DMS53 (cell line): ENCODE measurements around the gene MITF.
A peak's percentile ranks its signal among the peaks of the same experiment; 100 is the strongest.

ENCODE experiments used
- DNase-seq: peaks from one replicate; lab custom pipeline; 2025; lab: John Stamatoyannopoulos, UW

Gene MITF

DNA sequence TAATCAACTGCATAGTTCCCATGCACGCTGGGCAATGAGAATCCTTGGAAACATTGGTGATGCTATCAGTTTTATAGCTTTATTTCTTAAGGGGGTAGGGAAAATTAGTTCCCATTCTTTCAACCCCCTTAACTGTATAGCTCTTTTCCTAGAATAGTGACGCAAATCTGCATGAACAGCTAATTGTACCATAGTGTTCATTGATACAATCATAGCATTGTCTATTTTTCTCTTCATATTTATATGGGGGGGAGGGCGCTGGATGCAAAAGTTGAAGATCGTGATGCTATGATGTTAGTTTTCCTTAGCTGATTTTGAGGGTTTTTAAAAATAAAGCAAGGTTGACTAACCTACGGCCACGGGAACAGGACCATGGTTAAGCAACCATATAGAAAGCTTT lies 227.9 kb downstream of the MITF start:
- DNase-seq, result no peak

DNA sequence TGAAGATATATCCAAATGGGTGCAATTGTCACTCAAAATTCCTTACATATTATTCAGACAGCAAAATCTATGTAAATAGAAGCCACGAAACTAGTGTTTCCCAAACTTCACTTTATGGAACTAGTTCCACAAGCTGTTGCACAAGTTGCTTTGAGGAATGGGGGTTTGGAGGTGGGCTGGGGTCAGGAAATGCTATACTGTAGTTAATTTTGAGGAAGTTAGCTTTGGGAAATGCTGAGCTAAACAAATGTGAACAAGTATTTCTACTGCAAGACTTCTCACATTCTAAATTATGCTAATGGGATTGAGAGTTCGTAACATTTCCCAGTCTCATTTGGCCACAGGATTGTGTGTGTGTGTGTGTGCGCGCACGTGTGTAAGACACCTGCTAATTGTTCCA lies 231.6 kb downstream of the MITF start:
- no peak for DNase-seq

DNA sequence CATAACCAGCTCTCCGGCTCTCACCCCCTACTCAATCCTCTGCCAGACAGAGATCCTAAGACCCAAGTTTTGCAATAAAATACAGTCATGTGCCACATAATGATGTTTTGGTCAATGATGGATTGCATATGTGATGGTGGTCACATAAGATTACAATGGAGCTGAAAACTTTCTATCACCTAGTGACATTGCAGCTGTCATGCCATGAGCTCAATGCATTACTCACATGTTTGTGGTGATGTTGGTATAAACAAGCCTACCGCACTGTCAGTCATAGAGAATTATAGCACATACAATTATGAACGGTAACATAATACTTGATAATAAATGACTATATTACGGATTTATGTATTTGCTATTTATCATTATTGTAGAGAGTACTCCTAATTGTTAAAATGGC lies 233.4 kb downstream of the MITF start:
- DNase-seq, result no peak

DNA sequence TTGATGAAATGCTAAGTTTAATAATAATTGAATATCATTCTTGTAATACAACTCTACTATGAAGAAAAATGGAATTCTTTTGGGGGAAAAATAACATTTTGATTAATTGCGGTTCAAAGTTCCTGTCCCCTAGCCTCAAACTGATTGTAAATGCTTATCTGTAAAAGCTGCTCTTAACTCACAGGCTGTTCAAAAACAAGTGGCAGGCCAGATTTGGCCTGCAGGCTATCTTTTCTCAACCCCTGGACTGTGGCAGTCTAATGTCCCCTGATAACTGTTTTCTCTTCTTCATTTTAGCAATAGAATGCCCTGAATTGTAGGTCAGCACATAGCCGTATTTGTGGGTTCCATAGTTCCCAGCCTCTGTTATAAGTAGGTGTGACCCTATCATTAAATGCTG lies 236.8 kb downstream of the MITF start:
- no peak for DNase-seq

DNA sequence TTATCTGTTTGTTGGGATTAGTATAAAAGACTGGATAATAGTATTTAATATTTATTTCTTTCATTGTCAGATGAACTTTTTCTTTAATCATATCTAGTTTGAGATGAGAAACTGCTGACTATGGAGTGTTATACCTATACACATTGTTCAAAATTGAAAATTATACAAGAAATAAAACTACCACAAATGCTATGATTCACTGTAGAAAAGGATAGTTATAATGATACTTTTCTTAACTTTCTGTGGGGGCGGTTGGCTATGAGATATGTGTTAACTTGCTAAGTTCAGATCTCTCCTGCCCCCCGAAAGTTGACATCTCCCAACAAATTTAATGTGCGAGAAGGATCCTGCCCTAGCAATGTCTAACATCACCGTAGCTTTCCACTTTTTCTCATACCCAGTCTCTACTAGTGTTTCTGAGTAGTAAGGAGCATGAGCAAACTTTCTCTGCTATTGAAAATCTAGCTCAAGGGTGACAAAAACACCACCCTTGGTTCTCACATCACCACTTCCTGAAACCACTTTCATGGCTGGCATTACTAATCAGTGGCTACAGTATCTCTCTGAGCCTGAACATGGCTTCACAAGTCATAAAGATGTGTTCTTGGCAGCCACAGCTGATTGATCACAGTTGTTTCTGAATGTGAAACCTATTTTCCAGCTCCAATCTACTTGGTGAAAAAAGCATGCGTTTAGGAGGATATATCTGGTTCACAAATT lies 244.4 kb downstream of the MITF start:
- no peak for DNase-seq

DNA sequence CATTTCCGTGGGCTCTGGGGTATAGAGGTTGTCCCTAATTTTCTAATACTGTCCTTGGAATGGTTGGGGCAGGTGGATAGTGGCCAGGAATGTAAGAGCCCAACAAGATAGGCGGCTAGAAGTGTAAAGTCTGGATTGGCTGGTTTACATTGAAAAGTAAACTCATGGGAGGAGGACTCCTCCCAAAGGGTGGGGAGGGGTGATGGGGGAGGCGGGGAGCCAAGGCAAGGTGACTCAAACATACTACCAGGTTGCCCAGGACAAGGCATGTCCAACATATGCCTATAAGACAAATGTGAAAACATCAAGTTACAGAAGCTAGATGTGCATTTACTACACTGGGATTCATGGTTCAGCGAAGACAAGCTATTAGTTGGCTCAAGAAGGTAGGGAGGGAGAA lies 246.0 kb downstream of the MITF start:
- no peak for DNase-seq

DNA sequence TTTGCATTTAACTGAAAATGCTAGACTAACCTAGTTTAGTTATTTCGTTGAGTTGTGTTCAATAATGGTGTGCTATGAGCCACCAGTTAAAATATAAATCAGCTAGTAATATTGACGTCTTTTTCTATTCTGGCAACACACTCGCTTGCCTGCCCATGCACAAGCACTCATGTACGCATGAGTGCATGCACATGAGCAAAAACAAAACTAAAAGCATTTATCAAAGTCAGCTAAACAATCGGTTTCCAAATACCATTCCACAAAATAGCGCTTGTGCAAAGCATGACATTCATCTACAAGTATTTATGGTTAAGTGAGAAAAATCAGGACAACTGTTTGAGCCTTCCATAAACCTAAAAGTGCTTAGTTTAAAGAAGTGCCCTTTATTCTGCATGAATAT lies 247.2 kb downstream of the MITF start:
- no peak for DNase-seq

DNA sequence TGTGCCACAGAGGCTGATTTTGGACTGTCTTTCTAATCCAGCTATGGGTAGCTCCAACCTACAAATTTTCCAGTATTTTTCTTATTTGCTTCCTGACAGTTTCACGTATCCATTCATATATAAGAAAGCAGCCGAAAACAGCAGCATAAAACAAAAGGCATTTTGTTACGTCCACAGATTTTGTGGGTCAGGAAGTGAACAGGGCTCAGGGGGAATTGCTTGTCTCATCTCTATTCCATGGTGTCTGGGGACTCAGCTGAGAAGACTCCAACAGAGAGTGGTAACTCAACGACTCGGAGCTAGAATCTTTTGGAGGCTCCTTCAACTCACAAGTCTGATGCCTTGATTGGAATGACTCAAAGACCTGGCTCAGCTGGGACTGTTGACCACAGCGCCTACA lies 248.6 kb downstream of the MITF start:
- no peak for DNase-seq

DNA sequence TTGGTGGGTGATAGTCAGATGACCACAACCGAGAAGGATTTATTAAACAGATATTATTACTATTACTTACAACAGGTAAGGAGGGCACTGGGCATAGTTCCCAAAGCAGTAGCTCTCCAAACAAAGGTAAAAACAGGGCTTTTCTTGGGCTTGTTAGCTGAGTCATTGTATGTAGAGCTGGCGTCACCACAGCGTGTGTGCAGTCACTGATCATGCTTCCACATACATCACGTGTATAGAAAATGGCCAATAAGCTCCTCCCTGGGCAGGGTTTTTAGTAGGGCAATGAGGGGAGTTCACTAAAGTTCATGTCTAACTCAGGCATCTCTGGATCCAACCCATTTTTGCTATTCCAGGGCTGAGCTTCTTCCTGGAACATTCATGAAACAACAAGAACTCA lies 254.5 kb downstream of the MITF start:
- DNase-seq, result no peak

DNA sequence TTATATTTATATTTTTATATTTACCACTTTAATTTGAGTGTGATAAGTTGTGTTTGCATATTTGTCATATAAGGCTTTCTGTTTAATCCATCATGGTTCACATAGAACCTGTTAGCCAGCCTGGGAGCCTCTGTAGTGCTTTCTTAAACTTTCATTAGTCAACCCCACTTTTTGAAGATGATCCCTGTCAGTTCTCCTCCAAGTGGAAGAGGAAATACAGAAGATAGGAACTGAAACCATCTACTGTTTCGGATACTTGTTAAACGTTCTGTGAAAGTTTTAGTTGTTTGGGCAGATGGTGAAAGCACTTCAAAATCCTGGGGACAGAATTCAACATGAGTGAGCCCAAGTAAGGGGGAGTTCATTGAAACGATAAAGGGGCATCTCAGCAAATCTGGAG lies 255.7 kb downstream of the MITF start:
- DNase-seq, result no peak

DNA sequence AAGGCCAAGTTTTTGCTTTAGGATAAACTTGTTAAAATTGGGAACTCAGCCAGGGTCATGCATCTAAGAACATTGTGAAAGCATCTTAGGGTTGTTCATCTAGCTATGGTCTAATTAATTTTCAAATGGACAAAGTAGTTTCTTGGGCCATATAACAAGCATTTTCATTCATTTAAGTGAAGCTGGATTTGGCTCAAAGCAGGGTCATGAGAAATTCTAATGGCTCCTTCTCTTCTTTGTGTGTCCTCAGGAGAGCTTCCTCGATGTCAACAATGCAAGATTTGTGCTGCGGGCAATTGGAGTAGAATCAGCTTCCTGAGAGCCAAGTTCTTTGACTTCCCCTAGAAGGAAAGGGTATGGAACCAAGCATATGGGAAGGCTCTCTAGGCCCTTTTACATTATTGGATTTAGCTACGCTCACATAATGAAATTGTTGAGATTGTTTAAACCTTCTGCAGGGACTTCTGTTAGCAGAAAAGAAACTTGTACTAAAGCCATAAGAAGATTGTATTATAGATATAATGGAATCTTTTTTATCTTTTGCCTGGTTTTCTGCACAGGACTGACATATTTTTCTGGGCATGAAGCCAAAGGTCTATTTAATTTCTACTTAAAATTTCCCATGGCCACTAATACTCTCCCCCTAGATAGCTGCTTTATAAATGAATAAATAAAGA lies 258.5 kb downstream of the MITF start:
- no peak for DNase-seq

DNA sequence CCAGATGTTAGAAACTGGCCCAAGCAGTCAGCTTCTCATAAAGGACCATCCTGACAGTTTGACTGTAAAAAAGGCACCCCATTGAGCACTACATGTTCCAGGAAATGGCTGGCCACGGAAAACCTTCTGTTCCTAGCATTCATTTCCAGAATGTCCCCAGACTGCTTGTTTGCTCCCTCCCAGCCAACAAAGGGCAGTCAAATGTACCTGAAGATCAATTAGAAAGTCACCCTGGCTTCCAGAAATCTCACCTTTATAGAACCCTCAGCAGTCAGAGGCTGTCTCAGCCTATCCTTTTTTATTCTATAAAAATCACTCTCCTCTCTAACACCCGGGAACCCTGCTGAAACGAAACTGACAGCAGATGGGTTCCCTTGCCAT lies 259.5 kb downstream of the MITF start:
- peak; percentile 42 for DNase-seq

DNA sequence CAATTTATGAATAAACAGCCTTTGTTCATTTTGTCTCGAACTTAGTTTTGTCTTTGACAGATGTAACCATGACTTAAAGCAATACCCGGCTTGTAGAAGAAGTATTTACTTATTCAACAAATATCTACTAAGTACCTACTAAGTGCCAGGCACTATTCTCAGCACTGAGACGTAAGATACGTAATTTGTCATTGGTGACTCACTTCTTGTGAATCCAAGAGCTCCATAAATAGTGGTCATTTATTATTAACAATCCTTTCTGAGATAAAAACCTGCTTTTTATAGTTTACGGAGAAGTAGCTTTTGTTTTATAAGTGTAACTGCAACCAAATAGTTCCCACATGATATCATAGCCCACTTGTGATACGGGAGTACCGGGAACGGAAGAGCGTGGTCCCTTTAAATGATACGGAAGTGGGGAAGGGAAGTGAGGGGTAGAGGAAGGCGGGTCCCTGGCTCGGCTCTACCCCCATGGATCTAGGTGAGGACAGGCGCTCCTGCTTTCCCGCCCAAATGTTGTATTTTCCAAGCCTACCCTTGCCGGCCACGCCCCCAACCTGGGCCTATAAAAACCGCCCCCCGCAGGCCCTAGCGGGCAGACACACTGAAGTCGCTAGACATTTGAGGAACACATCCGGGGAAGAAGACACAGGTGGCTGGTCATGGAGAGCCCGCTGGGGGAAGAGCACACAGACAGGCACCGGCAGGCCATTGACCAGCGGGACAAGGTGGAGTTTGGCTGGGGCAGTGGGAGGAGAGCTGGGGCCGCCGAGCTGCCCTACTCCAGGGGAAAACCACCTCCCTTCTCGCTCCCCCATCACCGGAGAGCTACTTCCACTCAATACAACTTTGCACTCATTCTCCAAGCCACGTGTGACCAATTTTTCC lies 260.1 kb downstream of the MITF start, which contains the start of gene SAMMSON:
Gene SAMMSON (plus strand): TSS at position 594 of the 888 bp plus-strand sequence.
- peak; percentile 90 for DNase-seq

DNA sequence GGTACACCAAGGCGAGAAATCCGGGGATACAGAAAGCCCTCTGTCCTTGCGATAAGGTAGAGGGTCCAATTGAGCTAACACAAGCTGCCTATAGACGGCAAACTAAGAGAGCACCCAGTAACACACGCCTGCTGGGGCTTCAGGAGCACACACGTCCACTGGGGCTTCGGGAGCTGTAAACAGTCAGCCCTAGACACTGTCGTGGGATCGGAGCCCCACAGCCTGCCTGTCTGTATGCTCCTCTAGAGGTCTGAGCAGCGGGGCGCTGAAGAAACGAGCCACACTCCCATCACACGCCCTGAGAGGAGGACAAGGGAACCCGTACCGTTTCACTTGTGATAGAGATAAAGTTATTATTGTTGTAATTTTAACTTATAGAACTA lies 260.8 kb downstream of the MITF start:
- peak; percentile 63 for DNase-seq

DNA sequence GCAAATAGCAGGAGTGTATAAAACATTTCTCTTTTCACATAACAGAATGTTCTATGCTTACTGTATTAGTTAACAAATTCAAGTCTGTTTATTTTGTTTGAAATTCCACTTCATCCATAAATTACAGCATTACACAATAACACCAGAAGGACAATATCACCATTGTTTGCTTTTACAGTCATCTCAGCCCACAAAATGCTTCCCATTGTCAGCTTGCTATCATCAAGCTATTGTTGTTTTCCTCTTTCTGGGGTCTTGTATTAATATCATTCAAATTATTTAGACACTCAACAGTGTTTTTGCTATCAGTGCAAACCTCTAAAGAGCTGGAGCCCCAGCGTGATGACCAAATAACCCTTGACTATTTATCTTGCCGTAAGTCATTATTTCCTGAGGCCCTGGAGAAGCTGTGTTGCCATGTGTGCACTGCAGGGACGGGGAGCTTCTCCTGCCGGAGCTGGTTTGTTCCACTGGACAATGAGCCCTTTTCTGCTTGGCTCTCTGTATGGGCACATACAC lies 261.4 kb downstream of the MITF start:
- DNase-seq, result peak; percentile 66

DNA sequence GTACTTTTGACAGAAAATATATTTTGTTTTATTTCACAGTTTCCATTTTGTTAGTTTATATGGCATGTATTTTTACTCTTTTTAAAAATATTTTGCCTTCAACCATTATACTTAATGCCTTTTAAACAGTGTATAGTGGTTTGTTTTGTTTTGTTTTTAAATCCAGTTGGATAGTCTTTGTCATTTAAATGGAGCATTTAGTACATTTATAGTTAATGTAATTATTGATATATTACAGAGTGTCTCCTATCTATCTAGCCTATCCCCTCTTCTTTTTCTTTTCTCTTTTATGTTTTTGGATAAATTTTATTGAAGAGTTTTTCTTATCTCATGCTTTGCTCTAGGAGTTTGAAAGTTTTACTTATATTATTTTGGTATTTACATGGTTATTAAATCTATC lies 263.9 kb downstream of the MITF start:
- no peak for DNase-seq

DNA sequence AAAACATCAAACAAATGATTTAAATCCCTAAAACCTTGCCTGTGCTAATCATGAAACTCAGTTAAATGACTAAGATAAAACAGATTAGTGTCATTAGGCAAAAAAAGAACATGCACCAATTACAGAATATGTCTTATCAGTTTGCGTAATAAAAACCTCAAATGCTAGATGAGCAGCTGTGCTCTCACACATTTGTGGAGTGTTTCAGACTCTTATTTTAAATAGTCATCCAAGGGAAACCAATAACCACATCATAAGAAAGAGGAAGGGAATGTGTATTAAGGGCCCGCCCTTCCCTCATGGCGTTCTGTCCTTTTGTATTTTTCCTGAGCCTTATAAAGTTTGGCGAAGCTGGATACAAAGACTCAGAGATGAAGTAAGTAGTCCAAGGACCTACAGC lies 266.8 kb downstream of the MITF start:
- DNase-seq, result no peak

DNA sequence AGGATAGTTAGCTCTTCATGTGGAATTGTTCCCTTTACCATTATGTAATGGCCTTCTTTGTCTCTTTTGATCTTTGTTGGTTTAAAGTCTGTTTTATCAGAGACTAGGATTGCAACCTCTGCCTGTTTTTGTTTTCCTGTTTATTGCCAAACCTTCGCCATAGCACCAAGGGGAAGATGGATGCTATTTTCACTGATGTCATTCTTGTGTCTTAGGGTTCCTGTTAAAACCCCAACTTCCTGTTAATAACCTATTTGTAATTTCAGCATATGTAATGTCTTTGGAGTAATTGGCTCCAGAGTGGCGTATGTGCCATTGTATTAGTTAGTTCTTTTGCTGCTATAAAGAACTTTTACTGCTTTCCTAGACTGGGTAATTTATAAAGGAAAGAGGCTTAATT lies 271.1 kb downstream of the MITF start:
- no peak for DNase-seq

DNA sequence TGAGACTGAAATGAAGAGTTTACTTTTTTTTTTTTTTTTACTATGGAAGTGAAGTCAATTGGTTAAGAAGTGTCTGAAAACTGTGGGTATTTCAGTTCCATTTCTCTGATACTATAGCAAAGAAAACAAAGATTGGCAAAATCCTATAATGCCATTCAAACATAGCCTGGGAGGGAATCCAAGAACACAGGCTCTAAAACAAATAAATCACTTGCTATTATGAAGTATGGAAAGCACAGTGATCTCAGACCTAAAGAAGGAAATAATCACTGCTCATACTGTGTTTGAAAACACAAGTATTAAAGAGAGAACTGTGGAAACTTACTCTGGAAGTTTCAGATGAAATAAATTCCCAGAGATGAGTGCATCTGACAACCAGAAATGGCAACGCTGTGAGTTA lies 272.3 kb downstream of the MITF start:
- no peak for DNase-seq
